Prostate gland (tissue), 2 donors: Measurements from ENCODE around the gene SPTBN1.

ENCODE experiments used
- CTCF ChIP-seq, 4 experiments: fragments of 200-600 bp in 2 of 4; fragments of 450-650 bp in 2 of 4; sonication (generic) in 2 of 4; IDR thresholded peaks; 1 replicate in 3 of 4; 2 replicates in 1 of 4; pipeline ENCODE4 v1.5.1; 2016 to 2019; ENCODE audit warnings: antibody characterized with exemption in 4 of 4, mild to moderate bottlenecking in 2 of 4, moderate library complexity in 2 of 4
- POLR2A ChIP-seq: fragments of 450-650 bp; IDR thresholded peaks from one replicate; pipeline ENCODE4 v1.6.1; 2016; ENCODE audit warnings: antibody characterized with exemption, mild to moderate bottlenecking
- POLR2AphosphoS5 ChIP-seq: sonication (generic); formaldehyde crosslinking; IDR thresholded peaks from one replicate; pipeline ENCODE4 v1.6.1; 2017; ENCODE audit warnings: antibody characterized with exemption

- TF ChIP-seq POLR2AphosphoS5 (no peak), CTCF (IDR thresholded peaks at IDR 0.05) (no peak), POLR2A (no peak)
These were observed 133.5 kb downstream of the SPTBN1 start for GRCh38 chr2:54589340-54590215.
